ENCODE measurements around the gene SLC66A2. TPM values are rescaled to one million over a fixed set of nuclear protein-coding genes. Genes with fewer than 3 reads are reported as not detected.

The SLC66A2 gene
- total and polyA plus RNA-seq, 10 of the 15 experiments (the other 5 are each of a cell fraction or from before 2014, with no cell fraction given) = 0.69 to 42.5 (median 14.8) TPM

- no peak for TF ChIP-seq CUX1 (IDR thresholded peaks at IDR 0.05; ENCODE audit: insufficient replicate concordance, low read depth, low read length)
- no peak for TF ChIP-seq SUPT20H (IDR thresholded peaks at IDR 0.05; ENCODE audit: borderline replicate concordance, control insufficient read depth, low read depth, low read length)
These were observed 80.4 kb downstream of the SLC66A2 start (continued) for GRCh38 chr18:79871026-79871390.

DNA sequence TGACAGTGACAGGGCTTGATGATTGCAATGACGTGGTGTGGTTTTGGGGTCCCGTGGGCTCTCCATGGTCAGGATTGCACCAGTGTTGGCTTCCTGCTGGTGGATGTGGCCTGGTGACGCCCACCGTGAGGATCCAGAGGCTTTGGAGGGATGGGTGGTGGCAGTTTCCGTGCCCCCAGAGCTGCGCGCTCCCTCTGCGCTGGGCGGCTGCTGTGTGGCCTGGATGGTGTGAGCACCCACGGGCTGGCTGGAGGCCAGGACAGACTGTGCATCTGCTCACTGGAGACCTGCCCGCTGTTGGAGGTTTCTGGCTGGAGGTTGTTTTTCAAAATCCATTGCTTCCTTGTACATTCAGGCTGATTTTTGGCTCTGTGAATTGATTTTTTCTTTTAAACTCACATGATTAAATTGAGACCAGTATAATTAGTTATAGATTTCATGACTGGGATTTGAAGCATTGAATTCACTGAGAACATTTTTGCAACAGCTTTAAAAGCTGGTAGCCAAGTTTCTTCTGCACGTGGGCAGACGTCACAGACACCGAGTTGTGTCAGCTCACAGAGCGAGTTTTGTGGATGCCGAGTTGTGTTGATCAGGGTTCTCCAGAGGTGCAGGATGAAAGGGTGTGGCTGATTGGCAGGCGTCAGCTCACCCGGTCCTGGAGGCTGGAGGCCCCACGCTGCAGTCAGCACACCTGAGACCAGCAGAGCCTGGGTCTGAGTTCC is 81.0 kb downstream of the SLC66A2 start:
- Histone ChIP-seq H4K20me1 (ENCODE audit: control insufficient read depth, insufficient read depth) (no peaks in the 10 kb centered on the region), H3K4me2 (ENCODE audit: control insufficient read depth, insufficient read depth) (no peak overlapping the region), H3K4me1 (ENCODE audit: control insufficient read depth, insufficient read depth, low read length) (no peaks in the 10 kb centered on the region), H3K4me3 (no peak overlapping the region), H3K9ac (ENCODE audit: control insufficient read depth, insufficient read depth, low read length) (no peak overlapping the region), H2AFZ (ENCODE audit: control insufficient read depth, low read depth, low read length) (no peak overlapping the region), H3K36me3 (ENCODE audit: control insufficient read depth in 2 of 2, insufficient read depth in 2 of 2, low read length in 1 of 2) (no peaks in the 10 kb centered on the region), H3K27me3 (replicated peaks in 1 of 2; ENCODE audit: control insufficient read depth in 2 of 2, insufficient read depth in 2 of 2, low read length in 1 of 2) (no peaks in the 10 kb centered on the region), H3K27ac (ENCODE audit: control insufficient read depth, insufficient read depth) (no peak overlapping the region), H3K79me2 (ENCODE audit: control insufficient read depth, insufficient read depth, low read length) (no peaks in the 10 kb centered on the region), H3K9me3 (replicated peaks; ENCODE audit: control insufficient read depth, insufficient read depth, low read length) (no peaks in the 10 kb centered on the region; the same call in 2 of the 3 replicates)
- no peak for FAIRE-seq
- POLR2A ChIA-PET = no interaction called here
- RAD21 ChIA-PET (ENCODE audit: unreplicated experiment) = no interaction called here
- WGBS (ENCODE audit: insufficient coverage, insufficient replicate concordance, low lambda C conversion rate, missing lambda C conversion rate) = 57% methylated on average over 19 of the region's 19 CpGs
- SMC1A ChIA-PET (ENCODE audit: uncharacterized antibody, unreplicated experiment) = no interaction called here
- intact Hi-C loops (cut with micrococcal nuclease; ENCODE audit: unreplicated experiment) (no loop called here), in situ Hi-C loops (cut with MboI) (no loop called here)
- DNase-seq (ENCODE audit: low read depth, low spot score) = no peak
- CTCF ChIA-PET = no interaction called here
- no peak for ATAC-seq
- BruUV-seq (replicated peaks) = no TSS peak
- no peak for TF ChIP-seq NR2C1 (IDR thresholded peaks at IDR 0.05)
- TF ChIP-seq EGR1 (IDR thresholded peaks at IDR 0.05; ENCODE audit: borderline replicate concordance in 1 of 2, low read depth in 2 of 2, low read length in 2 of 2) = no peak
- TF ChIP-seq, protein P1, sequence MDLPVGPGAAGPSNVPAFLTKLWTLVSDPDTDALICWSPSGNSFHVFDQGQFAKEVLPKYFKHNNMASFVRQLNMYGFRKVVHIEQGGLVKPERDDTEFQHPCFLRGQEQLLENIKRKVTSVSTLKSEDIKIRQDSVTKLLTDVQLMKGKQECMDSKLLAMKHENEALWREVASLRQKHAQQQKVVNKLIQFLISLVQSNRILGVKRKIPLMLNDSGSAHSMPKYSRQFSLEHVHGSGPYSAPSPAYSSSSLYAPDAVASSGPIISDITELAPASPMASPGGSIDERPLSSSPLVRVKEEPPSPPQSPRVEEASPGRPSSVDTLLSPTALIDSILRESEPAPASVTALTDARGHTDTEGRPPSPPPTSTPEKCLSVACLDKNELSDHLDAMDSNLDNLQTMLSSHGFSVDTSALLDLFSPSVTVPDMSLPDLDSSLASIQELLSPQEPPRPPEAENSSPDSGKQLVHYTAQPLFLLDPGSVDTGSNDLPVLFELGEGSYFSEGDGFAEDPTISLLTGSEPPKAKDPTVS (IDR thresholded peaks at IDR 0.05; ENCODE audit: low read depth, low read length) = no peak

Measured in GM12878 (cell line).